GM12891 (cell line): ENCODE data around the gene RAPGEFL1.
A peak's percentile ranks its signal among the peaks of the same experiment; 100 is the strongest.
"Not testable (repeated sequence)": the region's sequence is repeated elsewhere in the genome, so short reads cannot be mapped to it uniquely, and the experiment has no call there.

ENCODE experiments used
- DNase-seq: peaks from one replicate; pipeline ENCODE4 v3.0.0; 2011; ENCODE audit warnings: low spot score; ENCODE audit not compliant: insufficient read length
- FAIRE-seq: peaks from 2 replicates; lab custom pipeline; 2011; peaks lifted over from hg19 to GRCh38; lab: Jason Lieb, UNC
- PAX5 ChIP-seq: IDR thresholded peaks from 2 replicates; pipeline ENCODE4 v1.6.1; 2011; ENCODE audit warnings: low read length, moderate library complexity, mild to moderate bottlenecking; ENCODE audit not compliant: insufficient read depth, severe bottlenecking
- POLR2A ChIP-seq: IDR thresholded peaks from 2 replicates; pipeline ENCODE4 v1.6.1; 2011; ENCODE audit warnings: low read depth, low read length, control low read depth
- POLR2AphosphoS5 ChIP-seq: IDR thresholded peaks from 2 replicates; pipeline ENCODE4 v1.6.1; 2011; ENCODE audit warnings: low read depth, low read length, control low read depth
- POU2F2 ChIP-seq: IDR thresholded peaks from 2 replicates; pipeline ENCODE4 v1.6.1; 2011; ENCODE audit warnings: low read depth, mild to moderate bottlenecking, control low read depth, low read length, moderate library complexity
- SPI1 ChIP-seq: IDR thresholded peaks from 2 replicates; pipeline ENCODE4 v1.6.1; 2011; ENCODE audit warnings: low read depth, low read length, control low read depth
- TAF1 ChIP-seq: IDR thresholded peaks from 2 replicates; pipeline ENCODE4 v1.6.1; 2011; ENCODE audit warnings: low read depth, low read length, control low read depth

The RAPGEFL1 gene

GRCh38 chr17:40203131-40203530, 25.9 kb downstream of the RAPGEFL1 start:
- no peak for FAIRE-seq

DNA sequence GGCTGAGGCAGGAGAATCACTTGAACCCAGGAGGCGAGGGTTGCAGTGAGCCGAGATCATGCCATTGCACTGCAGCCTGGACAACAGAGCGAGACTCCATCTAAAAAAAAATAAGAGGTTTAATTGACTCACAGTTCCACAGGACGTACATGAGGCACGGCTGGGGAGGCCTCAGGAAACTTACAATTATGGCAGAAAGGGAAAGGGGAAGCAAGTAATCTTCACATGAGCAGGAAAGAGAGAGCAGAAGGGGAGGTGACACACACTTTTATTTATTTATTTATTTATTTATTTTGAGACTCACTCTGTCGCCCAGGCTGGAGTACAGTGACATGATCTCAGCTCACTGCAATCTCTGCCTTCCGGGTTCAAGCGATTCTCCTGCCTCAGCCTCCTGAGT, 28.9 kb downstream of the RAPGEFL1 start:
- DNase-seq, FAIRE-seq: not testable (repeated sequence)

More at GRCh38 chr17:40203131-40203530, 25.9 kb downstream of the RAPGEFL1 start:
- TF ChIP-seq TAF1 (no peak), SPI1 (no peak), POLR2AphosphoS5 (no peak), POLR2A (no peak), PAX5 (no peak), POU2F2 (no peak)
- DNase-seq, result no peak

DNA sequence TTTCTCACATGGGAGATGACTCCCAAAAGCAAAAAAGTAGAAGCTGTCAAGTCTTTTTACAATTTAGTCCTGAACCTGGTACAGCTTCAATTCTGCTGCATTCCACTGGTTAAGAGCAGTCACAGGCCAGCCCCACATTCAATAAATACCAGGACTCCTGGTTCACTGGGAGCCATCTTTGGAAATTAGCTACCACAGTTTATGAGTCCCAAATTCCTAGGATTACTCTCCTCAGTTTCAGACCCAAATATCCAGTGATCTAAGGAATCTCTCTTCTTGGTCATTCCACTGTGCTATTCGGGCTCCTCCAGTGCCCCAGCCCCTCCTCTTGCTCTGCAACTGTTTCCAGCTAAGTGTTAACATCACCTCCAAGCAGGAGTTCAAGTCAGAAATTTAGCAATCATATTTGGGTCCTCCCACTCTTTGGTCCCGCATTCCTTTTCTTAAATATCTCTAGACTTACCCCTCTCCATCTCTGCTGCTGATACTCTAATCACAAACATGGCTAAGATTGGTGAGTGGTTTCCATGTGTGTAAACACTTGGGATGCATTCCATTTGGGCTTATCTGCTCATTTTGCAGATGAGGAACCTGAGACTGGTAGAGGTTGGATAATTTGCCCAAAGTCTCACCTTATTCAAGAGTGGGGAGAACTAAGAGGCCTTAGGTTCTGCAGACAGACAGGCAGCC, 32.3 kb downstream of the RAPGEFL1 start:
- TF ChIP-seq PAX5 (no peak), SPI1 (no peak), POU2F2 (no peak), TAF1 (no peak), POLR2AphosphoS5 (no peak), POLR2A (no peak)
- DNase-seq (no peak), FAIRE-seq (no peak)

DNA sequence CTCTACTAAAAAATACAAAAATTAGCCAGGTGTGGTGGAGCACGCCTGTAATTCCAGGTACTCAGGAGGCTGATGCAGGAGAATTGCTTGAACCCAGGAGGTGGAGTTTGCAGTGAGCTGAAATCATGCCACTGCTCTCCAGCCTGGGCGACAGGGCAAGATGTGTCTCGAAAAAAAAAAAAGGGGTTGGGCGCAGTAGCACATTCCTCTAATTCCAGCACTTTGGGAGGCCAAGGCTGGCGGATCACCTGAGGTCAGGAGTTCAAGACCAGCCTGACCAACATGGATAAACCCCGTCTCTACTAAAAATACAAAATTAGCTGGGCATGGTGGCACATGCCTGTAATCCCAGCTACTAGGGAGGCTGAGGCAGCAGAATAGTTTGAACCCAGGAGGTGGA, 36.6 kb downstream of the RAPGEFL1 start:
- not testable (repeated sequence) for FAIRE-seq, DNase-seq

- TF ChIP-seq PAX5 (no peak), TAF1 (no peak), SPI1 (no peak), POLR2AphosphoS5 (no peak), POLR2A (no peak), POU2F2 (no peak)
- no peak for DNase-seq
- FAIRE-seq, result peak; percentile 38
Observed at GRCh38 chr17:40218006-40218739, 40.9 kb downstream of the RAPGEFL1 start.

DNA sequence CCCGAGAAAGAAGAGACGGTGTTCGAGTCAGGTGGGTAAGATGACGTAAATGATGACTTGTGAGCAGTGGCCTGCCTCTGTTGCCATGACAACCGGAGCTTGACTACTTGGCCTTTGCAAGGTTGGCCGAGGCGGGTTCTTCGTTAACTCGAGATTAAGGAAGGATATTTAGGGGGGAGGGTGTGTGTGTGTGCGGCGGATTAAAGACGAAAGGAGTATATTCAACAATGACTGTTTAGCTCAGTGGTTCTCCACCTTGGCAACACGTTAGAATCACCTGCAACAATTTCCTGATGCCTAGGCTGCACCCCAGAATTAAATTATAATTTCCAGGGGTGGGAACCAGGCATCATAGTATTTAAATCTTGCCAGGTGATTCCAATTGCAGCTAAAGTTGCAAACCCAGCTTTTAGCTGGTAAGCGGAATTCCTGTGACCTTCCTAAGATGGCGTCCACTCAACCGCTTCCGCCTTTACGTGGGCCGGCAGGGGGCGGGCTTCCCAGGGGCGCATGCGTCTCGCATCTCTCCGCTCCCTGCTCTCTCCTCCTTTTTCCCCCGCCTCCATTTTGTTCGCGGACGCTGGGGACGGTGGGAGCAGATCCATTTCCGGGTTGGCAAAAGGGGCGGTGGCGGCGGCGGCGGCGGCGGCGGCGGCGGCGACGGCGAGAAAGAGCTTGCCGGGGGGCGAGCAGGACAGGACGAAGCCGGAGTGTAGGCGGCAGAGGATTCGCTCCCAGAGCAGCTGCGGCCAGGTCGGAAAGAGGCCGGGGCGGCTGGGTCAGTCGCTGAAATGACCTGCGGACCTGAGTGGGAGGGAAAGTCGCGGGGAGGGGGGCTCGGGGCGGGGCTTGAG, 41.7 kb downstream of the RAPGEFL1 start, which contains the start of gene WIPF2:
WIPF2 (plus strand) TSS at position 565 of the 854 bp plus-strand sequence. CDS start 37,156 bp downstream, outside the sequence.
- TF ChIP-seq SPI1, result peak; percentile 54
- TF ChIP-seq POU2F2, result no peak
- no peak; the same call in 1 of the 2 replicates for TF ChIP-seq POLR2AphosphoS5
- 0 out of 2 replicates have a peak, but pooled peaks have one; percentile 26 for TF ChIP-seq TAF1
- DNase-seq (peak; percentile 88), FAIRE-seq (peak; percentile 96)

DNA sequence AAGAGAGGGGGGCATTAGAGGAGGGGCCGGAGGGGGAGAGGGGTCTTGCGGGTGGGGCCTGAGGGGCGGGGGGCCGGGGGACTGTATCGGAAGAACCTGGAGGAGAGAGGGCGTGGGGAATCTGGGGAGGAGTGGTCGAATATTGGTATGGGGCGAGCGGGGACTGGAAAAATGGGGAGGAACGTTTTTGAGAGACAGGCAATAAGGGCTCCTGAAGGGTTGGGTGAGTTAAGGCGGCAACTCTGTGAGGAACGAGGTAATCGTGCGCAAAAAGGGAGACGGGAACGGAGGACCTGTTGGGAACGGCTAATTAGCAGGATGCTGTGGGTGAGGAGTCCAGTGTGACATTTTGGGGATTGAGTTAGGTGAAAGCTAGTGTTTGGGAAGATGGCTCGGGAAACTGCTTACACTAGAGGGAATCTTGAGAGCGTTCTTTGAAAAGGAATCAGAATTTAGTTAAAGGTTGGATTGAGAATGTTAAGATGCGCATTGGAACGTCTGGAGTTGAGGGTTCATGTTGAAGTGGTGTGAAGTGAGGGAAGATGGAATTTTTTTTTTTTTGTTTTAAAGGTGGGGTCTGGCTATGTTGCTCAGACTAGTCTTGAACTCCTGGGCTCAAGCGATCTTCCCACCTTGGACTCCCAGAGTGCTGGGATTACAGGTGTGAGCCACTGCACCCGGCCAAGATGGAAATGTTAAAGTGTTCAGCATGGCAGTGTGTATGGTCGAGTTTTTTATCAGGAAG, 42.5 kb downstream of the RAPGEFL1 start:
- DNase-seq (peak; percentile 29), FAIRE-seq (peak; percentile 68)
- TF ChIP-seq POLR2A (no peak), SPI1 (no peak), PAX5 (no peak), POLR2AphosphoS5 (no peak), POU2F2 (no peak), TAF1 (no peak)

GRCh38 chr17:40224718-40225550, 47.7 kb downstream of the RAPGEFL1 start:
- no peak for TF ChIP-seq POLR2A
- TF ChIP-seq SPI1, result no peak
- TF ChIP-seq POLR2AphosphoS5, result no peak
- no peak for TF ChIP-seq TAF1
- no peak for TF ChIP-seq PAX5
- TF ChIP-seq POU2F2, result no peak
- FAIRE-seq (no peak), DNase-seq (no peak)

DNA sequence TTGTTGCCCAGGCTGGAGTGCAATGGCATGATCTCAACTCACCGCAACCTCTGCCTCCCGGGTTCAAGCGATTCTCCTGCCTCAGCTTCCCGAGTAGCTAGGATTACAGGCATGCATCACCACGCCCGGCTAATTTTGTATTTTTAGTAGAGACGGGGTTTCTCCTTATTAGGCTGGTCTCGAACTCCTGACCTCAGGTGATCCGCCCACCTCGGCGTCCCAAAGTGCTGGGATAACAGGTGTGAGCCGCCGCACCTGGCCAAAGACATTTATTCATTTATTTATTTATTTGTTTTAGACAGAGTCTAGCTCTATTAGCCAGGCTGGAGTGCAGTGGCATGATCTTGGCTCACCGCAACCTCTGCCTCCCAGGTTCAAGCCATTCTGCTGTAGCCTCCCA, 51.9 kb downstream of the RAPGEFL1 start:
- not testable (repeated sequence) for FAIRE-seq

More for the DNA sequence above, 51.9 kb downstream of the RAPGEFL1 start:
- not testable (repeated sequence) for DNase-seq
